GM13977 (cell line): Measurements from ENCODE around the gene TNRC6C.

Source experiments
- DNase-seq: peaks from one replicate; pipeline ENCODE4 v3.0.0; 2012; ENCODE audit warnings: low spot score
- in situ Hi-C: fragments of 300-500 bp; cut with MboI; formaldehyde crosslinking; loops from one replicate; pipeline ENCODE4 v1.12.0; 2022; ENCODE audit warnings: low sequenced_read_pairs, low pct_unique_long_range_greater_than_20kb, mixed read lengths, inconsistent platforms; ENCODE audit not compliant: unreplicated experiment
- TF ChIP-seq, protein P1 (sequence below): IDR thresholded peaks from 2 replicates; pipeline ENCODE4 v1.5.1; 2012; ENCODE audit warnings: mild to moderate bottlenecking, control low read depth; ENCODE audit not compliant: insufficient read depth; ENCODE audit errors: extremely low read depth, missing control alignments

Gene TNRC6C

DNA sequence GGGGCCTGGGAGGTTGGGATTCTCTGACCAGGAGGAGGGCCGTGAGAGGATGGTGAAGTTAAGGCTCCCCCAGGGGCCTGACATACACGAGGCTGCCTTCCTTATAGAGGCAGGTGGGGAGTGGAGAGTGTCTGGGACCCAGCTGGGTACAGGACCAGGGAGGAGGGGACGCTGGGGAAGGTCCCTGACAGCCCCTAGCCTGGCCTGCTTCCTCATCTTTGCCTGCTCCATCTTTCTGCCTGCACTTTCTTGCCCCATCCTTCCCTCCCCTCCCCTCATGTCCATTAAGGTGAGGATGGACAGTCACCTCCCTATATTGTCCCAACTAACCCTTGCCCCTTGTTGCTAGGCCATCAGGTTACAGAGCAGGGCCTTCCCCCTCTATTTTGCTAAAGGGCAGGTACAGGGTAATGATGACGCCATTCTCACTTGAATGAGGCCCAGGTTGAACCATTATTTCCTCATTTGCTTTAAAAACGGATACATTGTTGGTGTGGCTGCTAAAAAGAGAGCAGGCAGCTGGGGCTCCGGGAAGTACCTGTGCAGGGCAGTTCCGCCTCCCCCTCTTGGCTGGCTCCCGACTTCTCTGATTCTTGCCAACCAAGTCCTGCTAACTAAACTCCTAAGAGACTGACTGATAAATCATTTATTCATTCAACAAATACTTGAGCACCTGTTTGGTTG lies 189.0 kb downstream of the TNRC6C start:
- DNase-seq, result no peak
- in situ Hi-C loops, result no loop called here
- TF ChIP-seq, protein P1, sequence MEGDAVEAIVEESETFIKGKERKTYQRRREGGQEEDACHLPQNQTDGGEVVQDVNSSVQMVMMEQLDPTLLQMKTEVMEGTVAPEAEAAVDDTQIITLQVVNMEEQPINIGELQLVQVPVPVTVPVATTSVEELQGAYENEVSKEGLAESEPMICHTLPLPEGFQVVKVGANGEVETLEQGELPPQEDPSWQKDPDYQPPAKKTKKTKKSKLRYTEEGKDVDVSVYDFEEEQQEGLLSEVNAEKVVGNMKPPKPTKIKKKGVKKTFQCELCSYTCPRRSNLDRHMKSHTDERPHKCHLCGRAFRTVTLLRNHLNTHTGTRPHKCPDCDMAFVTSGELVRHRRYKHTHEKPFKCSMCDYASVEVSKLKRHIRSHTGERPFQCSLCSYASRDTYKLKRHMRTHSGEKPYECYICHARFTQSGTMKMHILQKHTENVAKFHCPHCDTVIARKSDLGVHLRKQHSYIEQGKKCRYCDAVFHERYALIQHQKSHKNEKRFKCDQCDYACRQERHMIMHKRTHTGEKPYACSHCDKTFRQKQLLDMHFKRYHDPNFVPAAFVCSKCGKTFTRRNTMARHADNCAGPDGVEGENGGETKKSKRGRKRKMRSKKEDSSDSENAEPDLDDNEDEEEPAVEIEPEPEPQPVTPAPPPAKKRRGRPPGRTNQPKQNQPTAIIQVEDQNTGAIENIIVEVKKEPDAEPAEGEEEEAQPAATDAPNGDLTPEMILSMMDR, result no peak

DNA sequence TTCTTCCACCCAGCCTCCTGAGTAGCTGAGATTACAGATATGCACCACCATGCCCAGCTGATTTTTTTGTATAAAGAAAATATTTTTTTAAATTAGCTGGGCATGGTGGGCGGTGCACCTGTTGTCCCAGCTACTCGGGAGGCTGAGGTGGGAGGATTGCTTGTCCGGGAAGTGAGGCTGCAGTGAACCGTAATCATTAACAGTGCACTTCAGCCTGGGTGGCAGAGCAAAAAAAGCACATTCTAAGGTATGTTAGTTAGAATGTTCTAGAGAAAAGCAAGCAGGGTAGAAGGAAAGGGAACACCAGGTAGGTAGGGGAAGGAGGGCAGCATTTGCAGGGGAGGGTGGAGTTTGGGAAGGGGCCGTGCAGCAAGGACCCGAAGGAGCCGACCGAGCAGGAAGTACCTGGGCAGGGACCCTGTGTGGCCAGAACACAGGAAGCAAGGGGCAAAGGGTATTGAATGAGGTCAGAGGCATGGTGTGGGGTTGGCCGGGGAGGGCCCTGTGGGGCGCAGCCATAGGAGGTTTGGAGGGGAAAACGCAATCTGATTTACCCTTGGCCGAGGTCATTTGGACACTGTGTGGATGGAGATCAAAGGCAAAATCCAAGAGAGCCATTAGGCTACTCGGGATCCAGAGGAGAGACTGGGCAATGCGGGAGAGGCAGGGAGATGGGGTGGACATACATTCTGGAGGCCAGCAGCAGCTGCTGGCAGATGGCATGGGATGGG lies 189.9 kb downstream of the TNRC6C start:
- no peak for DNase-seq
- in situ Hi-C loops, result no loop called here
- TF ChIP-seq, protein P1, result no peak

DNA sequence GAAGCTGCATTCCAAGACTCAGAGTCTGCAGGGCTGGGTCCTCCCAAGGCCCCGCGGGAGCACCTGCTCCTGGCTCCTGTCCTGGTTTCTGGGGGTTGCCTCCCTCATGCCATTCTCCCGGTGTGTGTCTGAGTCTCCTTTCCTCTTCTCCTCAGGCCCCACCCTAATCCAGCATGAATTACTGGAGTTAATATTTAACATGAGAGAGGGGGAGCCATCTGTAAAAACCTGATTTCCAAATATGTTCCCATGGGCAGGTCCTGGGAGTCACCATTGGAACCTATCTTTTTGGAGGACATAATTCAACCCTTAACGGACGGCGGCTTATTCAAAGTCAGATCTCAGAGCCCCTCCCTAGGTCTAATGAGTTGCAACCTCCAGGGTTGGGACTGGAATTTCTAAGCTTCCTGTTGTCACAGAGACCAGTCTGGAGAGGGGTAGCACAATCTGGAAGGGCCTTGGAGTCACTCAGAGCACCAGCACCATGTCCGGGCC lies 193.1 kb downstream of the TNRC6C start:
- in situ Hi-C loops, result no loop called here
- DNase-seq, result no peak
- TF ChIP-seq, protein P1, result no peak

DNA sequence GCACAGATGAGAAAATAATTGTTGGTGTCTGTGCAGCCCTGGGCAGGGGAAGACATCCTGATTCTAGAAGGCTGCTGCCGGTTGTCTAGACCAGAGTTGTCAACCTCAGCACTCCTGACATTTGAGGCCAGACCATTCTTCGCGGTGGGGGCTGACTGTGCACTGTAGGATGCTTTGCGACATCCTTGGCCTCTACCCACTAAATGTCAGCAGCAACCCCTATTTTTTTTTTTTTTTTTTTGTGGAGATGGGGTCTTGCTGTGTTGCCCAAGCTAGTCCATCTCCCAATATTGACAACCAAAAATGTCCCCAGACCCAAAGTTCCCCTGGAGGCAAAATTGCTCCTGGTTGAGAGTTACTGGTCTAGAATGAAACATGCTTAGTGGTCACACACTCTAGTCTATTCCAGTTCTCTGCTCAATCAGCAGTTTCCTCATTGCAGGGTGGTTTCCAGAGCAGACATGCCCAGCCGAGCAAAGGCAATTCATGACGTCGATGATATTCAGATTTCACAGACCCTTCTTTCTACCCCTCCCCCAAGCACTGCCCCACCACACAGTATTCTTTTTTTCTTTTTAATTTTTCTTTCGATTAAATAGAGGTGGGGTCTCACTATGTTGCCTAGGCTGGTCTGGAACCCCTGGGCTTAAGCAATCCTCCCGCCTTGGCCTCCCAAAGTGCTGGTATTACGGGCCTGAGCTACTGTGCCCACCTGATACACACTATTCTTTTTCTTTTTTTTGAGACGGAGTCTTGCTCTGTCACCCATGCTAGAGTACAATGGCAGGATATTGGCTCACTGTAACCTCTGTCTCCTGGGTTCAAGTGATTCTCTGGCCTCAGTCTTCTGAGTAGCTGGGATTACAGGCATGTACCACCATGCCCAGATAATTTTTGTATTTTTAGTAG lies 196.7 kb downstream of the TNRC6C start:
- TF ChIP-seq, protein P1, result no peak
- DNase-seq, result peak; percentile 78
- in situ Hi-C loops, result no loop called here
